ENCODE results near the gene ARHGEF12.

GRCh38 chr11:120381401-120381800 lies 45.2 kb downstream of the ARHGEF12 start:
- TF ChIP-seq EP300 (IDR thresholded peaks at IDR 0.05) (no peak), CTCF (IDR thresholded peaks at IDR 0.05) (no peak), POLR2AphosphoS5 (IDR thresholded peaks at IDR 0.05) (no peak)

All from sigmoid colon (tissue), 4 donors.